ENCODE measurements around the gene CHD5.

CHD5 gene

GRCh38 chr1:6101826-6102531 lies 78.1 kb downstream of the CHD5 start:
- in situ Hi-C loops (cut with HindIII; ENCODE audit: low sequenced_read_pairs), result no loop called here
- no peak overlapping the region for H3K4me3 ChIP-seq (ENCODE audit: low read depth, low read length)
- no peak for DNase-seq (ENCODE audit: low read depth, low spot score)
- TF ChIP-seq CTCF (IDR thresholded peaks at IDR 0.05; ENCODE audit: low read depth, low read length), result no peak

GRCh38 chr1:6100861-6101783 lies 79.0 kb downstream of the CHD5 start:
- TF ChIP-seq CTCF (IDR thresholded peaks at IDR 0.05; ENCODE audit: low read depth, low read length), result no peak
- H3K4me3 ChIP-seq (ENCODE audit: low read depth, low read length), result no peak overlapping the region
- no peak for DNase-seq (ENCODE audit: low read depth, low spot score)
- in situ Hi-C loops (cut with HindIII; ENCODE audit: low sequenced_read_pairs), result no loop called here

- no peak for DNase-seq (ENCODE audit: low read depth, low spot score)
- in situ Hi-C loops (cut with HindIII; ENCODE audit: low sequenced_read_pairs), result no loop called here
- TF ChIP-seq CTCF (IDR thresholded peaks at IDR 0.05; ENCODE audit: low read depth, low read length), result peak; percentile 15
- H3K4me3 ChIP-seq (ENCODE audit: low read depth, low read length), result no peak overlapping the region
Observed at GRCh38 chr1:6099787-6100765, 80.0 kb downstream of the CHD5 start.

GRCh38 chr1:6099297-6099696 lies 80.8 kb downstream of the CHD5 start:
- no peak for DNase-seq (ENCODE audit: low read depth, low spot score)
- in situ Hi-C loops (cut with HindIII; ENCODE audit: low sequenced_read_pairs), result no loop called here
- H3K4me3 ChIP-seq (ENCODE audit: low read depth, low read length), result no peak overlapping the region
- no peak for TF ChIP-seq CTCF (IDR thresholded peaks at IDR 0.05; ENCODE audit: low read depth, low read length)

GRCh38 chr1:6098303-6099215 lies 81.6 kb downstream of the CHD5 start:
- H3K4me3 ChIP-seq (ENCODE audit: low read depth, low read length), result no peak overlapping the region
- in situ Hi-C loops (cut with HindIII; ENCODE audit: low sequenced_read_pairs), result no loop called here
- no peak for TF ChIP-seq CTCF (IDR thresholded peaks at IDR 0.05; ENCODE audit: low read depth, low read length)
- peak; percentile 6 for DNase-seq (ENCODE audit: low read depth, low spot score)

Measured in astrocyte of the spinal cord (primary cell).